HEK293T (cell line): ENCODE measurements around the gene IFRD2.

ENCODE experiments used
- BHLHE40 ChIP-seq: fragments of 450-650 bp; IDR thresholded peaks from 2 replicates; pipeline ENCODE4 v1.6.1; 2016; ENCODE audit warnings: mild to moderate bottlenecking, moderate library complexity, borderline replicate concordance
- ELF4 ChIP-seq: fragments of 450-650 bp; IDR thresholded peaks from 2 replicates; pipeline ENCODE4 v1.6.1; 2017; ENCODE audit warnings: antibody characterized with exemption
- HDGF ChIP-seq: fragments of 450-650 bp; IDR thresholded peaks from 2 replicates; pipeline ENCODE4 v1.6.1; 2017; ENCODE audit warnings: antibody characterized with exemption, borderline replicate concordance
- NFRKB ChIP-seq: fragments of 450-650 bp; IDR thresholded peaks from 2 replicates; pipeline ENCODE4 v1.6.1; 2016; ENCODE audit warnings: mild to moderate bottlenecking, moderate library complexity
- SP1 ChIP-seq: fragments of 450-650 bp; IDR thresholded peaks from 2 replicates; pipeline ENCODE4 v1.6.1; 2017
- SUZ12 ChIP-seq: fragments of 450-650 bp; IDR thresholded peaks from 2 replicates; pipeline ENCODE4 v1.6.1; 2016; ENCODE audit warnings: mild to moderate bottlenecking
- TF ChIP-seq, protein P1 (sequence below): fragments of 450-650 bp; IDR thresholded peaks from 2 replicates; pipeline ENCODE4 v1.6.1; 2016

DNA sequence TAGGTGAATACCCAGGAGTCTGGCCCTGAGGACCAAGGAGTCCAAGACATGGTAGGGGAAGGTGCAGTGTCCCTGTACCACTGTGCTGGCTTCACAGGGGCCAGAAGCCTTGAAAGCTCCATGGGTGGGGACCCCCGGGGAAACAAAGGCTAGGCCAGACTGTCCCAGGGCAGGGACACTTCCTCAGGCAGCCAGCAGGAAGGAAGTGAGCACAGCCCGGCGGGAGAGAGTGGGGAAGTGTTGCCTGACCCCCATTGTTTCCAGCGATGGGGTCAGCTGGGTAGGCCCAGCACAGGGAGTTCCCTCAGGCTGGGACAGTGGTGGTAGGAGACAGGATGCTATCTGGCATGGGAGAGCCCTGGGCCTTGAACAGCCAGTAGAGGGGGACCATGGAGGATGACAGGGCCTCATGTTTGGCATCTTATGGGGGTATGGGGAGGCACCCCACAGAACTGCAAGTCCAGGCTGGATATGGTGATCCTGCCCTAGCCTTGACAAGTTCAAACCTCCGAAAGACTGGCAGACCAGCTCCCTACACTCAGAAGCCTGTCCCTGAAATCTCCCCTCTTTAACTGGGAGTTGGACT is 31.5 kb upstream of the IFRD2 start:
- TF ChIP-seq BHLHE40 (no peak), ELF4 (no peak), SUZ12 (no peak), HDGF (no peak), SP1 (no peak), NFRKB (no peak)
- TF ChIP-seq, protein P1, sequence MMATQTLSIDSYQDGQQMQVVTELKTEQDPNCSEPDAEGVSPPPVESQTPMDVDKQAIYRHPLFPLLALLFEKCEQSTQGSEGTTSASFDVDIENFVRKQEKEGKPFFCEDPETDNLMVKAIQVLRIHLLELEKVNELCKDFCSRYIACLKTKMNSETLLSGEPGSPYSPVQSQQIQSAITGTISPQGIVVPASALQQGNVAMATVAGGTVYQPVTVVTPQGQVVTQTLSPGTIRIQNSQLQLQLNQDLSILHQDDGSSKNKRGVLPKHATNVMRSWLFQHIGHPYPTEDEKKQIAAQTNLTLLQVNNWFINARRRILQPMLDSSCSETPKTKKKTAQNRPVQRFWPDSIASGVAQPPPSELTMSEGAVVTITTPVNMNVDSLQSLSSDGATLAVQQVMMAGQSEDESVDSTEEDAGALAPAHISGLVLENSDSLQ = no peak
